OCI-LY1 (cell line): ENCODE results near the gene EGFL6.

ENCODE experiments used
- EZH2 ChIP-seq: fragments of 200-600 bp; sonication (generic), shearing (Covaris generic); IDR thresholded peaks from 2 replicates; pipeline ENCODE4 v1.8.0; 2017; ENCODE audit warnings: borderline replicate concordance, mixed run types, mild to moderate bottlenecking, antibody characterized with exemption, low read length, moderate library complexity, mixed read lengths
- TF ChIP-seq, protein P1 (sequence below): fragments of 200-600 bp; sonication (generic), shearing (Covaris generic); IDR thresholded peaks from 2 replicates; pipeline ENCODE4 v1.5.1; 2017; ENCODE audit warnings: mild to moderate bottlenecking, antibody characterized with exemption, low read length, moderate library complexity, mixed read lengths

DNA sequence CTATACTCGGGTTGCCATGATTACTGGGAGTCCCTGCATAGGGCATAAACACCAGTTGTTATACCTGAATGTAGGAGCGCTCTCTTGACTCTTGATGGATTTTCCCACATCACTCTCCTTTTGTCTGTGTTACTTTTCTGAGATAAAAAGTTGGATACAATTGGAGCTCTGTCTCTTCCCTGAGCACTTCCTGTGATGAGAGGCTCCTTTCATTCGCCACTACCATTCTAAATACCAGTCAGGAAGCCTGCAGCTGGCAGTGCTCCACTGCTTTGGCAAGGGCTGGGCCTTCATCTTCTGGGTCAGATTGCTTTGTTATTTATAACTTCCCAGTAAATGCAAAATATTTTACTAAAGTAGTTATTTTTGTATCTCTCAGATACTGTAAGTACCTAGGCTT, 97.4 kb downstream of the EGFL6 start:
- TF ChIP-seq, protein P1, sequence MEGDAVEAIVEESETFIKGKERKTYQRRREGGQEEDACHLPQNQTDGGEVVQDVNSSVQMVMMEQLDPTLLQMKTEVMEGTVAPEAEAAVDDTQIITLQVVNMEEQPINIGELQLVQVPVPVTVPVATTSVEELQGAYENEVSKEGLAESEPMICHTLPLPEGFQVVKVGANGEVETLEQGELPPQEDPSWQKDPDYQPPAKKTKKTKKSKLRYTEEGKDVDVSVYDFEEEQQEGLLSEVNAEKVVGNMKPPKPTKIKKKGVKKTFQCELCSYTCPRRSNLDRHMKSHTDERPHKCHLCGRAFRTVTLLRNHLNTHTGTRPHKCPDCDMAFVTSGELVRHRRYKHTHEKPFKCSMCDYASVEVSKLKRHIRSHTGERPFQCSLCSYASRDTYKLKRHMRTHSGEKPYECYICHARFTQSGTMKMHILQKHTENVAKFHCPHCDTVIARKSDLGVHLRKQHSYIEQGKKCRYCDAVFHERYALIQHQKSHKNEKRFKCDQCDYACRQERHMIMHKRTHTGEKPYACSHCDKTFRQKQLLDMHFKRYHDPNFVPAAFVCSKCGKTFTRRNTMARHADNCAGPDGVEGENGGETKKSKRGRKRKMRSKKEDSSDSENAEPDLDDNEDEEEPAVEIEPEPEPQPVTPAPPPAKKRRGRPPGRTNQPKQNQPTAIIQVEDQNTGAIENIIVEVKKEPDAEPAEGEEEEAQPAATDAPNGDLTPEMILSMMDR, result no peak
- no peak for TF ChIP-seq EZH2
